Measurements from ENCODE around the gene GLI3.

Gene GLI3

DNA sequence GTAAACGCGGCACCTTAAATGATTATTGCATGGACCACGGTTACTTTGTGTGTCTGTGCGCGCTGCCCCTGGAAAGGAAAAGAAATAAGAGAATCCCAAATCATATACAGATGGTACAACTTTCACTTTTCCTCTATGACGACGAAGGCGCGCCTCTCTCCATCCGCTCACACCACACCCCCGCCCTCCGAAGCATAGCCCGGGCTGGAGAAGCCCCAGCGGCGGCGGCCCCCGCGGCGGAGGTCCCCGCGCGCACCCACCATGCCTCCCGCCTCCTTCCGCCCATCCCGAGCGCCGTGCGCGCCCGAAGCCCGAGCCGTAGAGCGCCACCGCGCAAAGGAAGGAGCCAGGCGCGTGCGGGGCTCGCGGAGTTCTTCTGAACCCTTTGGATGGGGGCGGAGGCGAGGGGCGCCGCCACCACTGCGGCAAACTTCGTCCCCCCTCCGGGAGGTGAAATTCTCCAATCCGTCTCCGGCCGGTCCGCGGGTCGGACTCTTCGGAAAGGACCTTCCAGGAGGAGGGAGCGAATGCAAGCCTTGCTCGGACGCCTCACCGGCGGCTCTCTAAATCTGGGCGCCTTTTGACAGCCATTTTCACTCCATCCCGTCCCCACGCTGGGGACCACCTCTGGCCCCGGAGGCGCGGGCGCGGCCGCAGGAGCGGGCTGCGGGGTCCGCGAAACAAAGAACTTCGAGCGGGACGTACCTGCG is 588 bp downstream of the GLI3 start:
- peak overlapping the region; percentile 85 for H2AFZ ChIP-seq (ENCODE audit: low read length)
- H3K9ac ChIP-seq (ENCODE audit: low read length), result peak overlapping the region; percentile 64

GRCh38 chr7:42235741-42236161 is 1.3 kb downstream of the GLI3 start:
- H3K9me2 ChIP-seq (replicated peaks; ENCODE audit: insufficient read depth, low read length), result no peaks in the 10 kb centered on the region
- TF ChIP-seq CTCF (IDR thresholded peaks at IDR 0.05; ENCODE audit: low read length), result no peak
- TF ChIP-seq EZH2 (optimal IDR thresholded peaks at IDR 0.05; ENCODE audit: low read depth, low read length), result no peak
- TF ChIP-seq EZH2phosphoT487 (IDR thresholded peaks at IDR 0.05; ENCODE audit: low read length), result no peak
- H3K4me2 ChIP-seq (ENCODE audit: low read depth, low read length), result peak overlapping the region; percentile 96
- peak overlapping the region; percentile 85; the same call in 1 of the 2 replicates for H3K4me3 ChIP-seq (ENCODE audit: low read length)
- H2AFZ ChIP-seq (ENCODE audit: low read length), result no peak overlapping the region
- H3K9ac ChIP-seq (ENCODE audit: low read length), result no peak overlapping the region
- no peaks in the 10 kb centered on the region for H4K20me1 ChIP-seq (ENCODE audit: insufficient read depth, low read length)
- no peaks in the 10 kb centered on the region for H3K36me3 ChIP-seq (replicated peaks; ENCODE audit: insufficient read depth, low read length)
- no peaks in the 10 kb centered on the region for H3K27me3 ChIP-seq (replicated peaks; ENCODE audit: insufficient read depth, low read length)
- no peak for DNase-seq
- H3K4me1 ChIP-seq (ENCODE audit: low read length), result no peaks in the 10 kb centered on the region
- H3F3A ChIP-seq (ENCODE audit: insufficient read depth, low read length), result no peaks in the 10 kb centered on the region
- no peaks in the 10 kb centered on the region for H3K79me2 ChIP-seq (ENCODE audit: low read length)
- no peaks in the 10 kb centered on the region for H3K9me3 ChIP-seq (replicated peaks; ENCODE audit: insufficient read depth, low read length)
- H3K27ac ChIP-seq (ENCODE audit: low read length), result no peak overlapping the region

More for the DNA sequence above, 588 bp downstream of the GLI3 start:
- Histone ChIP-seq H3K4me2 (ENCODE audit: low read depth, low read length) (peak overlapping the region; percentile 96), H3F3A (ENCODE audit: insufficient read depth, low read length) (no peaks in the 10 kb centered on the region), H3K27ac (ENCODE audit: low read length) (no peak overlapping the region), H3K4me1 (ENCODE audit: low read length) (no peaks in the 10 kb centered on the region), H3K79me2 (ENCODE audit: low read length) (no peaks in the 10 kb centered on the region), H3K27me3 (replicated peaks; ENCODE audit: insufficient read depth, low read length) (no peaks in the 10 kb centered on the region), H3K4me3 (ENCODE audit: low read length) (peak overlapping the region; percentile 85), H4K20me1 (ENCODE audit: insufficient read depth, low read length) (no peaks in the 10 kb centered on the region), H3K36me3 (replicated peaks; ENCODE audit: insufficient read depth, low read length) (no peaks in the 10 kb centered on the region), H3K9me2 (replicated peaks; ENCODE audit: insufficient read depth, low read length) (no peaks in the 10 kb centered on the region), H3K9me3 (replicated peaks; ENCODE audit: insufficient read depth, low read length) (no peaks in the 10 kb centered on the region)
- TF ChIP-seq CTCF (IDR thresholded peaks at IDR 0.05; ENCODE audit: low read length) (no peak), EZH2phosphoT487 (IDR thresholded peaks at IDR 0.05; ENCODE audit: low read length) (no peak), EZH2 (optimal IDR thresholded peaks at IDR 0.05; ENCODE audit: low read depth, low read length) (no peak)
- DNase-seq, result peak; percentile 42

GRCh38 chr7:42234736-42235135 is 2.3 kb downstream of the GLI3 start:
- H3K36me3 ChIP-seq (replicated peaks; ENCODE audit: insufficient read depth, low read length), result no peaks in the 10 kb centered on the region
- no peaks in the 10 kb centered on the region for H4K20me1 ChIP-seq (ENCODE audit: insufficient read depth, low read length)
- H3K4me2 ChIP-seq (ENCODE audit: low read depth, low read length), result no peak overlapping the region
- no peaks in the 10 kb centered on the region for H3K9me2 ChIP-seq (replicated peaks; ENCODE audit: insufficient read depth, low read length)
- no peak overlapping the region for H3K27ac ChIP-seq (ENCODE audit: low read length)
- H3K4me3 ChIP-seq (ENCODE audit: low read length), result no peak overlapping the region
- no peak for TF ChIP-seq EZH2phosphoT487 (IDR thresholded peaks at IDR 0.05; ENCODE audit: low read length)
- TF ChIP-seq CTCF (IDR thresholded peaks at IDR 0.05; ENCODE audit: low read length), result no peak
- TF ChIP-seq EZH2 (optimal IDR thresholded peaks at IDR 0.05; ENCODE audit: low read depth, low read length), result no peak
- H3K9me3 ChIP-seq (replicated peaks; ENCODE audit: insufficient read depth, low read length), result no peaks in the 10 kb centered on the region
- no peak overlapping the region for H3K9ac ChIP-seq (ENCODE audit: low read length)
- DNase-seq, result no peak
- H3K79me2 ChIP-seq (ENCODE audit: low read length), result no peaks in the 10 kb centered on the region
- no peaks in the 10 kb centered on the region for H3K27me3 ChIP-seq (replicated peaks; ENCODE audit: insufficient read depth, low read length)
- no peak overlapping the region for H2AFZ ChIP-seq (ENCODE audit: low read length)
- H3K4me1 ChIP-seq (ENCODE audit: low read length), result no peaks in the 10 kb centered on the region
- H3F3A ChIP-seq (ENCODE audit: insufficient read depth, low read length), result no peaks in the 10 kb centered on the region
